ENCODE results near the gene RRAS.
A peak's percentile ranks its signal among the peaks of the same experiment; 100 is the strongest.

RRAS gene

DNA sequence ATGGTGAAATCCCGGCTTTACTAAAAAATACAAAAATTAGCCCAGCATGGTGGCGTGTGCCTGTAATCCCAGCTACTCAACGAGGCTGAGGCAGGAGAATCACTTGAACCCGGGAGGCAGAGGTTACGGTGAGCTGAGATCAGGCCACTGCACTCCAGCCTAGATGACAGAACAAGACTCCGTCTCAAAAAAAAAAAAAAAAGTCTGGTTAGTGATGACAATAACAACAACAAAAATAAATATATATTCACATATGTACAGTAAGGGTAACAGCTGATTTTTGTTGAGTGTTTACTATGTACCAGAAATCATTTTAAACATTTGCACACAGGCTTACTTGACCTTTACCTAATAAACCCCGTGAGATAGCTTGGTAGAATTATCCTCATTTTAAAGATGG lies 23.0 kb downstream of the RRAS start:
- H3K4me3 ChIP-seq (ENCODE audit: low read depth, low read length): no peak overlapping the region
- in situ Hi-C loops (cut with HindIII; ENCODE audit: low sequenced_read_pairs): no loop called here
- TF ChIP-seq, protein P1, sequence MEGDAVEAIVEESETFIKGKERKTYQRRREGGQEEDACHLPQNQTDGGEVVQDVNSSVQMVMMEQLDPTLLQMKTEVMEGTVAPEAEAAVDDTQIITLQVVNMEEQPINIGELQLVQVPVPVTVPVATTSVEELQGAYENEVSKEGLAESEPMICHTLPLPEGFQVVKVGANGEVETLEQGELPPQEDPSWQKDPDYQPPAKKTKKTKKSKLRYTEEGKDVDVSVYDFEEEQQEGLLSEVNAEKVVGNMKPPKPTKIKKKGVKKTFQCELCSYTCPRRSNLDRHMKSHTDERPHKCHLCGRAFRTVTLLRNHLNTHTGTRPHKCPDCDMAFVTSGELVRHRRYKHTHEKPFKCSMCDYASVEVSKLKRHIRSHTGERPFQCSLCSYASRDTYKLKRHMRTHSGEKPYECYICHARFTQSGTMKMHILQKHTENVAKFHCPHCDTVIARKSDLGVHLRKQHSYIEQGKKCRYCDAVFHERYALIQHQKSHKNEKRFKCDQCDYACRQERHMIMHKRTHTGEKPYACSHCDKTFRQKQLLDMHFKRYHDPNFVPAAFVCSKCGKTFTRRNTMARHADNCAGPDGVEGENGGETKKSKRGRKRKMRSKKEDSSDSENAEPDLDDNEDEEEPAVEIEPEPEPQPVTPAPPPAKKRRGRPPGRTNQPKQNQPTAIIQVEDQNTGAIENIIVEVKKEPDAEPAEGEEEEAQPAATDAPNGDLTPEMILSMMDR (IDR thresholded peaks at IDR 0.05; ENCODE audit: low read depth, low read length, missing control alignments): no peak
- DNase-seq (ENCODE audit: low read depth): no peak

DNA sequence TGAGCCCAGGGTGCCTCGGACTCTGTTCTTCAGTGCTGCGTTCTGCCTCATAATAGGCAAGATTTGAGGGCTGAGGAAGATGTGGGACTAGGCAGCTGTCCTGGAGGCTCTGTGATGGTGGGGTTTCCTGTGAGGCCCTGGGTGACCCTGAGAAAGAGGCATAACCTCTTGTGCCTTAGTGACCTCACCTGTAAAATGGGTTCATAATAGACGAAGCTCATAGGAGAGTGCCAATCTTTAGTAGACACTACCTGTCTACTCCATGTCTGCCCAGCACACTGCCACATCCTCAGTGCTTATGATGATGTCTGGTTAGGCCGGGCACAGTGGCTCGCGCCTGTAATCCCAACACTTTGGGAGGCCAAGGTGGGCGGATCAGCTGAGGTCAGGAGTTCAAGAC lies 23.4 kb downstream of the RRAS start:
- TF ChIP-seq, protein P1 (IDR thresholded peaks at IDR 0.05; ENCODE audit: low read depth, low read length, missing control alignments): no peak
- DNase-seq (ENCODE audit: low read depth): no peak
- no peak overlapping the region for H3K4me3 ChIP-seq (ENCODE audit: low read depth, low read length)
- in situ Hi-C loops (cut with HindIII; ENCODE audit: low sequenced_read_pairs): no loop called here

DNA sequence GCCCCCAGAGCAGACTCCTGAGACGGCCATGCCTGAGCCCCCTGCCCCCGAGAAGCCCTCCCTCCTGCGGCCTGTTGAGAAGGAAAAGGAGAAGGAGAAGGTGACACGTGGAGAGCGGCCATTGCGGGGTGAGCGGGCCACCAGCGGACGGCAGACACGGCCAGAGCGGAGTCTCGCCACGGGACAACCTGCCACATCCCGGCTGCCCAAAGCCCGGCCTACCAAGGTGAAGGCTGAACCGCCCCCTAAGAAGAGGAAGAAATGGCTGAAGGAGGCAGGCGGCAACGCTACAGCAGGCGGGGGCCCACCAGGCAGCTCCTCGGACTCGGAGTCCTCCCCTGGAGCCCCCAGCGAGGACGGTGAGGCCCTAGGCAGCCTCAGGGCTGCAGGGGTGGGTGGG lies 24.1 kb downstream of the RRAS start:
- TF ChIP-seq, protein P1 (IDR thresholded peaks at IDR 0.05; ENCODE audit: low read depth, low read length, missing control alignments): no peak
- no peak for DNase-seq (ENCODE audit: low read depth)
- H3K4me3 ChIP-seq (ENCODE audit: low read depth, low read length): no peak overlapping the region
- in situ Hi-C loops (cut with HindIII; ENCODE audit: low sequenced_read_pairs): no loop called here

DNA sequence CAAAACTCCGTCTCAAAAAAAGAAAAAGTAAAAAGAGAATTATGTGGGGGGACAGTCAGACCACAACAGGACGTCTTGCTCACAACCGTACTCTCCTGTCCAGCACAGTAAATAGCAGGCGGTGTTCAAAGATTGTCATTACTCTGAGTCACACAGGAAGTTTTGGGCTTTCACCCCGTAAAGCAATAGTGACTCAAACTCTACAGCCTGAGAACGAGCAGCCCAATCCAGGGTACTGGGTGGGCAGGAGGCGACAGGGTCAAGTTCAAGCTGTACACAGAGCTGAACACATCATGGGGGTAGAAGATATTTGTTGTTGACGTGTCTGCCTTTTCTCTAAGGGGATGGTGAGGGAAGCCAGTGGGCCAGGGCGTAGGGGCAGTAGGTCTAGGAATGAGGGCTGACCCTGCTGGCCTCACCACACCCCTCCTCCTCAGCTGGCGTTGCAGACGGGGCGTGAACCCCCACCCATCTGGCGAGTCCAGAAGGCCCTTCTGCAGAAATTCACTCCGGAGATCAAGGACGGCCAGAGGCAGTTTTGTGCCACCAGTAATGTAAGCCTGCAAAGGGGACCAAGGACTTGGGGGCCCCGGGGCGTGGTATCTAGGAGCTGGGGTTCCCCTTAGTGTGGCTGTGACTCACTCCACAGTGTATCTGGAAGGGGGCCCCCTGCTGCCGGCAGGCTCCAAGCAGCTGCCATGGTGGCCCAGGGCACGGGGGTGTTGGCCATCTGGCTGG lies 25.7 kb downstream of the RRAS start:
- H3K4me3 ChIP-seq (ENCODE audit: low read depth, low read length): no peak overlapping the region
- TF ChIP-seq, protein P1 (IDR thresholded peaks at IDR 0.05; ENCODE audit: low read depth, low read length, missing control alignments): no peak
- in situ Hi-C loops (cut with HindIII; ENCODE audit: low sequenced_read_pairs): no loop called here
- DNase-seq (ENCODE audit: low read depth): peak; percentile 24

DNA sequence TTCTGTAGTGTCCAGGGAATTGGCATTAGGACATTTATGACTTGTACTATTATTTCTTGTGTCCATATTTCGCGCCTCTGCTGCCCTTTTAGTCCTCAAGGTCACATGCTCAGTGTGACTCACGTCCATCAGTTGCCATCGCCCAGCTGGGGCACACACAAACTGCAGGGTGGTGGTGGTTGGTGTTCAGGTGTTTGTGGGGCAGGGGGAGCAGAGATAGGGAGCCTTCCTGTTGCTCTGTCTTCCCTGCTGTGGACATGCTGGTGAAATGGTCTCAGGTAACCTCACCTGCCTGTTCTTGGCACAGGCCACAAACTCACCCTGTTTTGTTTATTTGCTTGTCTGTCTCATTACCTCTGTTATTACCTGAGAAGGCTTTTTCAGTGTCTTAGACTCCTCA lies 26.6 kb downstream of the RRAS start:
- no peak for DNase-seq (ENCODE audit: low read depth)
- in situ Hi-C loops (cut with HindIII; ENCODE audit: low sequenced_read_pairs): no loop called here
- TF ChIP-seq, protein P1 (IDR thresholded peaks at IDR 0.05; ENCODE audit: low read depth, low read length, missing control alignments): no peak
- H3K4me3 ChIP-seq (ENCODE audit: low read depth, low read length): no peak overlapping the region

DNA sequence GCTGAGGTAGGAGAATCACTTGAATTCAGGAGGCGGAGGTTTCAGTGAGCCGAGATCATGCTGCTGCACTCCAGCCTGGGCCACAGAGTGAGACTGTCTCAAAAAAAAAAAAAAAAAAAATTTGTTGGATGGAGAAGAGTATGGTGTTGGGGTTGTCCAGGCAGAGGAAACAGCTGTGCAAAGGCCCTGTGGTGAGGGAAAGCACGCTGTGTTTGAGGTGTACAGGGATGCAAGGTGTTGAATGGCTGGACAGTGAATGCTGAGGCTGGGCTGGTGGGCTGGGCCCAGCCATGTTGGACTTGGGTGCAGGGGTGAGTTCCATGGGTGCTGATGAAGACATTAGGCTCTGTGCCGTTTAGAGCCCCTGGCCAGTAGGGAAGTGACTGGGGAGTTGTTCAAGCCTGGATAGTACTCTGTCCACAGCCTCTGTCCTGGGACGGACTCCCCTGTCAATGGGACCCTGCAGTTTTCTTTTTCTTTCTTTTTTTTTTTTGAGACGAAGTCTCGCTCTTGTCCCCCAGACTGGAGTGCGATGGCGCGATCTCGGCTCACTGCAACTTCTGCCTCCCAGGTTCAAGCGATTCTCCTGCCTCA lies 30.3 kb downstream of the RRAS start:
- TF ChIP-seq, protein P1 (IDR thresholded peaks at IDR 0.05; ENCODE audit: low read depth, low read length, missing control alignments): no peak
- no peak overlapping the region for H3K4me3 ChIP-seq (ENCODE audit: low read depth, low read length)
- in situ Hi-C loops (cut with HindIII; ENCODE audit: low sequenced_read_pairs): no loop called here
- no peak for DNase-seq (ENCODE audit: low read depth)
